Measurements from ENCODE around the gene APMAP. TPM values are rescaled to one million over a fixed set of nuclear protein-coding genes. Genes with fewer than 3 reads are reported as not detected.

APMAP gene
- total RNA-seq, 2 experiments from 2014 or later, result 45.5 to 46.6 TPM

- DNase-seq, result no peak
- H3K9me3 Mint-ChIP-seq, result no peaks in the 10 kb centered on the region
- no peaks in the 10 kb centered on the region for H3K27me3 Mint-ChIP-seq
- peaks cover 30% of the 10 kb centered on the region for H3K4me1 Mint-ChIP-seq (ENCODE audit: low read depth)
- H3K36me3 Mint-ChIP-seq, result peaks cover 2% of the 10 kb centered on the region
- POLR2A ChIA-PET, result interaction anchor here (1.3 kb wide), 1 partner anchor 214 kb away, joined by 4 read pairs; the partner anchor contains the start of gene PYGB
- no peak overlapping the region for H3K27ac Mint-ChIP-seq
- CTCF ChIA-PET, result interaction anchor here (0.6 to 3.5 kb wide), 4 partner anchors 30 to 39 kb away, joined by 4 to 10 read pairs (median 5); no protein-coding TSS in a partner anchor
- intact Hi-C loops (cut with micrococcal nuclease), result no loop called here
- H3K4me3 Mint-ChIP-seq, result no peak overlapping the region
Measured at GRCh38 chr20:25033265-25033923, 40.8 kb upstream of the APMAP start.

GRCh38 chr20:25032478-25033264 is 40.1 kb upstream of the APMAP start:
- Mint-ChIP-seq H3K36me3 (peaks cover 4% of the 10 kb centered on the region), H3K4me3 (no peak overlapping the region), H3K9me3 (no peaks in the 10 kb centered on the region), H3K27me3 (no peaks in the 10 kb centered on the region), H3K4me1 (ENCODE audit: low read depth) (peaks cover 24% of the 10 kb centered on the region), H3K27ac (no peak overlapping the region)
- POLR2A ChIA-PET, result interaction anchor here (0.5 to 1.3 kb wide), 2 partner anchors 215 to 352 kb away, joined by 3 to 4 read pairs; partner anchors contain the start of gene PYGB
- no peak for DNase-seq
- CTCF ChIA-PET, result interaction anchor here (1.3 to 3.5 kb wide), 3 partner anchors 33 to 39 kb away, joined by 4 to 10 read pairs (median 5); no protein-coding TSS in a partner anchor
- intact Hi-C loops (cut with micrococcal nuclease), result no loop called here

GRCh38 chr20:25032065-25032477 is 39.5 kb upstream of the APMAP start:
- H3K27ac Mint-ChIP-seq, result no peak overlapping the region
- peaks cover 18% of the 10 kb centered on the region for H3K4me1 Mint-ChIP-seq (ENCODE audit: low read depth)
- intact Hi-C loops (cut with micrococcal nuclease), result no loop called here
- ChIA-PET CTCF (interaction anchor here (1.8 to 3.5 kb wide), 2 partner anchors 33 to 36 kb away, joined by 5 to 10 read pairs; no protein-coding TSS in a partner anchor), POLR2A (interaction anchor here (0.5 kb wide), 1 partner anchor 352 kb away, joined by 3 read pairs; no protein-coding TSS in a partner anchor)
- H3K36me3 Mint-ChIP-seq, result peaks cover 4% of the 10 kb centered on the region
- no peaks in the 10 kb centered on the region for H3K27me3 Mint-ChIP-seq
- no peaks in the 10 kb centered on the region for H3K9me3 Mint-ChIP-seq
- no peak for DNase-seq
- H3K4me3 Mint-ChIP-seq, result no peak overlapping the region

- H3K27ac Mint-ChIP-seq, result no peak overlapping the region
- peaks cover 4% of the 10 kb centered on the region for H3K36me3 Mint-ChIP-seq
- POLR2A ChIA-PET, result no interaction called here
- no peak for DNase-seq
- H3K4me1 Mint-ChIP-seq (ENCODE audit: low read depth), result peaks cover 9% of the 10 kb centered on the region
- no peaks in the 10 kb centered on the region for H3K27me3 Mint-ChIP-seq
- no peaks in the 10 kb centered on the region for H3K9me3 Mint-ChIP-seq
- no peak overlapping the region for H3K4me3 Mint-ChIP-seq
- intact Hi-C loops (cut with micrococcal nuclease), result no loop called here
- CTCF ChIA-PET, result interaction anchor here (3.5 kb wide), 1 partner anchor 34 kb away, joined by 10 read pairs; no protein-coding TSS in a partner anchor
Measured at GRCh38 chr20:25031241-25031640, 38.7 kb upstream of the APMAP start.

- Mint-ChIP-seq H3K4me3 (no peak overlapping the region), H3K4me1 (ENCODE audit: low read depth) (peaks cover 4% of the 10 kb centered on the region), H3K36me3 (peaks cover 4% of the 10 kb centered on the region), H3K9me3 (no peaks in the 10 kb centered on the region), H3K27me3 (no peaks in the 10 kb centered on the region), H3K27ac (no peak overlapping the region)
- POLR2A ChIA-PET, result no interaction called here
- intact Hi-C loops (cut with micrococcal nuclease), result no loop called here
- CTCF ChIA-PET, result interaction anchor here (3.5 kb wide), 1 partner anchor 35 kb away, joined by 10 read pairs; no protein-coding TSS in a partner anchor
- DNase-seq, result no peak
Measured at GRCh38 chr20:25030649-25031207, 38.2 kb upstream of the APMAP start.

- no peak for DNase-seq
- no peak overlapping the region for H3K27ac Mint-ChIP-seq
- ChIA-PET POLR2A (no interaction called here), CTCF (no interaction called here)
- peaks cover 4% of the 10 kb centered on the region for H3K36me3 Mint-ChIP-seq
- H3K4me3 Mint-ChIP-seq, result no peak overlapping the region
- H3K9me3 Mint-ChIP-seq, result no peaks in the 10 kb centered on the region
- intact Hi-C loops (cut with micrococcal nuclease), result no loop called here
- no peaks in the 10 kb centered on the region for H3K27me3 Mint-ChIP-seq
- H3K4me1 Mint-ChIP-seq (ENCODE audit: low read depth), result peaks cover 2% of the 10 kb centered on the region
Measured at GRCh38 chr20:25030007-25030648, 37.6 kb upstream of the APMAP start.

GRCh38 chr20:25025986-25026605 is 33.5 kb upstream of the APMAP start:
- intact Hi-C loops (cut with micrococcal nuclease), result no loop called here
- Mint-ChIP-seq H3K27me3 (no peaks in the 10 kb centered on the region), H3K4me1 (ENCODE audit: low read depth) (peaks cover 2% of the 10 kb centered on the region), H3K36me3 (peaks cover 4% of the 10 kb centered on the region), H3K27ac (no peak overlapping the region), H3K4me3 (no peak overlapping the region), H3K9me3 (no peaks in the 10 kb centered on the region)
- ChIA-PET POLR2A (no interaction called here), CTCF (no interaction called here)
- DNase-seq, result no peak

GRCh38 chr20:25025091-25025861 is 32.7 kb upstream of the APMAP start:
- CTCF ChIA-PET, result interaction anchor here (1.1 kb wide), 1 partner anchor 9 kb away, joined by 3 read pairs; no protein-coding TSS in a partner anchor
- no peak overlapping the region for H3K4me3 Mint-ChIP-seq

GRCh38 chr20:25024171-25024570 is 31.6 kb upstream of the APMAP start:
- no peaks in the 10 kb centered on the region for H3K9me3 Mint-ChIP-seq
- H3K27ac Mint-ChIP-seq, result no peak overlapping the region
- DNase-seq, result no peak
- H3K4me1 Mint-ChIP-seq (ENCODE audit: low read depth), result no peaks in the 10 kb centered on the region
- ChIA-PET POLR2A (no interaction called here), CTCF (interaction anchor here (1.1 kb wide), 1 partner anchor 10 kb away, joined by 3 read pairs; no protein-coding TSS in a partner anchor)
- H3K27me3 Mint-ChIP-seq, result no peaks in the 10 kb centered on the region
- peaks cover 3% of the 10 kb centered on the region for H3K36me3 Mint-ChIP-seq
- intact Hi-C loops (cut with micrococcal nuclease), result no loop called here
- H3K4me3 Mint-ChIP-seq, result no peak overlapping the region

More at GRCh38 chr20:25025091-25025861, 32.7 kb upstream of the APMAP start:
- intact Hi-C loops (cut with micrococcal nuclease), result no loop called here
- Mint-ChIP-seq H3K27ac (no peak overlapping the region), H3K4me1 (ENCODE audit: low read depth) (peaks cover 2% of the 10 kb centered on the region), H3K9me3 (no peaks in the 10 kb centered on the region), H3K27me3 (no peaks in the 10 kb centered on the region), H3K36me3 (peaks cover 4% of the 10 kb centered on the region)
- POLR2A ChIA-PET, result no interaction called here
- no peak for DNase-seq

- ChIA-PET POLR2A (no interaction called here), CTCF (no interaction called here)
- no peak overlapping the region for H3K27ac Mint-ChIP-seq
- H3K4me3 Mint-ChIP-seq, result no peak overlapping the region
- H3K27me3 Mint-ChIP-seq, result no peaks in the 10 kb centered on the region
- intact Hi-C loops (cut with micrococcal nuclease), result no loop called here
- no peak for DNase-seq
- peaks cover 3% of the 10 kb centered on the region for H3K36me3 Mint-ChIP-seq
- H3K4me1 Mint-ChIP-seq (ENCODE audit: low read depth), result no peaks in the 10 kb centered on the region
- H3K9me3 Mint-ChIP-seq, result no peaks in the 10 kb centered on the region
Measured at GRCh38 chr20:25023356-25023755, 30.8 kb upstream of the APMAP start.

- Mint-ChIP-seq H3K27ac (no peak overlapping the region), H3K4me1 (ENCODE audit: low read depth) (no peaks in the 10 kb centered on the region), H3K4me3 (no peak overlapping the region), H3K36me3 (no peaks in the 10 kb centered on the region), H3K27me3 (no peaks in the 10 kb centered on the region), H3K9me3 (no peaks in the 10 kb centered on the region)
- no peak for DNase-seq
- POLR2A ChIA-PET, result no interaction called here
- intact Hi-C loops (cut with micrococcal nuclease), result no loop called here
- CTCF ChIA-PET, result no interaction called here
Measured at GRCh38 chr20:25022680-25023079, 30.1 kb upstream of the APMAP start.

Measured in activated CD4-positive, alpha-beta memory T cell treated with anti-CD3 and anti-CD28 coated beads for 36 hours (primary cell).